ENCODE measurements around the gene RNF144B.

RNF144B gene

DNA sequence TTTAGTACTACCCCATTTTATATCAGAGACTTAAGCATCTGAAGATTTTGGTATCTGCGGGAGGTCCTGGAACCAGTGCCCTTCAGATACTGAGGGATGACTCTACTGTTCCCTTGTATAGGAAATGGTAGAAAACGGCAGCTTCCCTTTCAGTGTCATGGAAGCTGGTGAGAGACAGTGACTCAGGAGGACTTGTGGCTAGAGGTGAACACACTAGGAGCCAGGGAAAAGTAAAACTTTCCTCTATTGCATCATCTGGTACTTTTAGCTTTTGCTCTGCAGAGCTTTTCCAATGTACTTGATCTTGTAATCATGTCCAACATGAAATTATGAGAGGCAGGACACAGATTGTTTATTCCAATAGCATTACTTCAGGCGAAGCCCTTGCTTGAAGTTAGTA is 45.0 kb downstream of the RNF144B start:
- Histone ChIP-seq H3K27ac (peak overlapping the region; percentile 40), H3K9me3 (no peaks in the 10 kb centered on the region), H3K4me3 (ENCODE audit: low read depth in 1 of 2, low read length in 1 of 2) (no peak overlapping the region), H3K36me3 (peaks cover 37% of the 10 kb centered on the region), H3K27me3 (no peaks in the 10 kb centered on the region), H3K4me1 (ENCODE audit: control insufficient read depth in 1 of 2, insufficient read depth in 1 of 2, low read depth in 1 of 2, low read length in 1 of 2) (peaks cover 40 to 42% of the 10 kb centered on the region in 2 experiments)
- TF ChIP-seq CTCF (IDR thresholded peaks at IDR 0.05) = no peak

- Histone ChIP-seq H3K27ac (peak overlapping the region; percentile 40), H3K4me1 (ENCODE audit: control insufficient read depth in 1 of 2, insufficient read depth in 1 of 2, low read depth in 1 of 2, low read length in 1 of 2) (peaks cover 37 to 40% of the 10 kb centered on the region in 2 experiments), H3K27me3 (no peaks in the 10 kb centered on the region), H3K4me3 (ENCODE audit: low read depth in 1 of 2, low read length in 1 of 2) (no peak overlapping the region), H3K9me3 (no peaks in the 10 kb centered on the region), H3K36me3 (peaks cover 35% of the 10 kb centered on the region)
- no peak for TF ChIP-seq CTCF (IDR thresholded peaks at IDR 0.05)
These were observed 45.5 kb downstream of the RNF144B start for GRCh38 chr6:18432619-18433018.

DNA sequence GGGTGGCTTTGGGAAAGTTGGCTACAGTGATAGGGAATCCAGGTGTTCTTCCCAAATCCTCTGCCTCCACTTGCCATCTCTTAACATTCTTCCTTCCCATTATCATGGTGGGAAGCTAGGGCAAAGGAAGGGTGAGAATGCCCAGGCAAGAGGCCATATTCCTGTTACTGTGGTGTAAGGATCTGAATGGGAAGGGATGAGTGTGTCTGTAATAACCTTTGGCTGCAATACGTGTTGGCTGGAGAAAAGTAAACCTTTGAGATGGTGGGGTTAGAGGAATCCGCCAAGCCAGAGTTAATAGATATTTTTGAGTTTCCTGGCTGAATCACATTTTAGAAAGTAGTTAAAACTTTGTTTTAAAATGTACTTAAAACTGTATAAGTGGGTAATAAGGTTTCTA is 45.9 kb downstream of the RNF144B start:
- Histone ChIP-seq H3K36me3 (peaks cover 30% of the 10 kb centered on the region), H3K27me3 (no peaks in the 10 kb centered on the region), H3K9me3 (no peaks in the 10 kb centered on the region), H3K4me3 (ENCODE audit: low read depth in 1 of 2, low read length in 1 of 2) (no peak overlapping the region), H3K4me1 (ENCODE audit: control insufficient read depth in 1 of 2, insufficient read depth in 1 of 2, low read depth in 1 of 2, low read length in 1 of 2) (peaks cover 33 to 36% of the 10 kb centered on the region in 2 experiments), H3K27ac (peak overlapping the region; percentile 40)
- TF ChIP-seq CTCF (IDR thresholded peaks at IDR 0.05) = no peak

DNA sequence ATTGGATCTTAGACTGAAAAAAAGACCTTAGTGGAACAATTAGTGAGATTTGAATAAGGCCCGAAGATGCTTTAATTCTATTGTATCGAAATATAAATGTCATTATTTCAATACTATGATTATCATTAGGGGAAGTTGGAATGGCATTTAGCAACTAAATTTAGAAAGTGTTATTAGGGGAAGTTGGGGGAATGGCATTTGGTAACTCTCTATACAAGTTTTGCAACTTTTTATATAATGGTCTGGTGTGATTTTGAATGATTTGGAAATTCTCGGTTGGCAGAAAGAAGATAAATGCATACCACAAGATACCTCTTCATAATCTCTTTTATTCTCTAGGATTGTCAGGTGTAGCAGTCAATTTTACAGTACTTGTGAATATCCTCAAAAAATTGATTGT is 49.2 kb downstream of the RNF144B start:
- peaks cover 32 to 38% of the 10 kb centered on the region in 2 experiments for H3K4me1 ChIP-seq (ENCODE audit: control insufficient read depth in 1 of 2, insufficient read depth in 1 of 2, low read depth in 1 of 2, low read length in 1 of 2)
- no peaks in the 10 kb centered on the region for H3K27me3 ChIP-seq
- H3K9me3 ChIP-seq = no peaks in the 10 kb centered on the region
- no peak for TF ChIP-seq CTCF (IDR thresholded peaks at IDR 0.05)
- peak overlapping the region; percentile 66 for H3K27ac ChIP-seq
- H3K36me3 ChIP-seq = peaks cover 13% of the 10 kb centered on the region
- no peak overlapping the region for H3K4me3 ChIP-seq (ENCODE audit: low read depth in 1 of 2, low read length in 1 of 2)

DNA sequence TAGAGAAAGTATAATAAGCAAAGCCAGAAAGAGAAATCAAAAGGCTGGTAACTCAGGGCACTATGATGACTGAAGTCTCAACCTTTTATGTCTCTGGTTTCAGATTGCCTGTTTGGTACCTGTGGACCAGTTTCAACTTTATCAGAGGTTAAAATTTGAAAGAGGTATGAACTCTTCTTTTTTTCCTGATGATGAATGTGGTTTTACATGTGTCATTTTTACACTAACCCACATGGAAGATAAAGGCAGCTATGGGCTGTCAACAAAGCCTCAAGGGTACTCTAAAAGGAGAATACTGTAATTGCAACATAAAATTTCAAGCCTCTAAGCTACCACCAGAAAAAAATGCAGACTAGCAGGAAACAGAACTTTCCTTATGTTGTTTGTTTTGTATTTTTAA is 52.4 kb downstream of the RNF144B start:
- no peaks in the 10 kb centered on the region for H3K9me3 ChIP-seq
- no peak for TF ChIP-seq CTCF (IDR thresholded peaks at IDR 0.05)
- H3K27me3 ChIP-seq = no peaks in the 10 kb centered on the region
- no peak overlapping the region for H3K4me3 ChIP-seq (ENCODE audit: low read depth in 1 of 2, low read length in 1 of 2)
- peaks cover 22% of the 10 kb centered on the region for H3K36me3 ChIP-seq
- peaks cover 18 to 22% of the 10 kb centered on the region in 2 experiments for H3K4me1 ChIP-seq (ENCODE audit: control insufficient read depth in 1 of 2, insufficient read depth in 1 of 2, low read depth in 1 of 2, low read length in 1 of 2)
- peak overlapping the region; percentile 27 for H3K27ac ChIP-seq

Measured in neutrophil (primary cell).